HepG2 (cell line): ENCODE measurements around the gene ATP6V0A1. TPM values are rescaled to one million over a fixed set of nuclear protein-coding genes. Genes with fewer than 3 reads are reported as not detected.

Experiments used
- AGO1 ChIP-seq: fragments of 200-400 bp; formaldehyde crosslinking; IDR thresholded peaks from 2 replicates; pipeline ENCODE4 v1.6.1; 2017; ENCODE audit warnings: mild to moderate bottlenecking, low read depth, low read length, moderate library complexity; ENCODE audit not compliant: poor library complexity, severe bottlenecking
- ARID2 ChIP-seq: sonication (generic); formaldehyde crosslinking; IDR thresholded peaks from 2 replicates; pipeline ENCODE4 v1.8.1; 2022; ENCODE audit warnings: mild to moderate bottlenecking, missing genetic modification reagents, borderline replicate concordance
- GABPB1 ChIP-seq: IDR thresholded peaks from 2 replicates; pipeline ENCODE4 v1.6.1; 2016; ENCODE audit warnings: mild to moderate bottlenecking, missing genetic modification reagents, moderate library complexity, missing compliant biosample characterization
- GLI4 ChIP-seq: sonication (generic); formaldehyde crosslinking; IDR thresholded peaks from 2 replicates; pipeline ENCODE4 v1.5.1; 2020; ENCODE audit warnings: missing genetic modification reagents, mild to moderate bottlenecking, moderate library complexity, borderline replicate concordance
- KAT7 ChIP-seq: IDR thresholded peaks from 2 replicates; pipeline ENCODE4 v1.6.1; 2018; ENCODE audit warnings: borderline replicate concordance, missing compliant biosample characterization
- KLF13 ChIP-seq: sonication (generic); formaldehyde crosslinking; IDR thresholded peaks from 2 replicates; pipeline ENCODE4 v1.4.0; 2020; ENCODE audit warnings: mild to moderate bottlenecking, missing genetic modification reagents
- MAFF ChIP-seq: IDR thresholded peaks from 2 replicates; pipeline ENCODE4 v1.6.1; 2011; ENCODE audit warnings: low read depth, low read length, improper control_type of control experiment
- MEIS2 ChIP-seq: sonication (generic); formaldehyde crosslinking; IDR thresholded peaks from 2 replicates; pipeline ENCODE4 v1.9.0; 2021; ENCODE audit warnings: mild to moderate bottlenecking, missing genetic modification reagents
- NR2F1 ChIP-seq, 2 experiments: fragments of 450-650 bp in 1 of 2; formaldehyde crosslinking in 1 of 2; IDR thresholded peaks; 2 replicates each; pipeline versions ENCODE4 v1.5.0 to v1.6.1; 2016 to 2020; ENCODE audit warnings: mild to moderate bottlenecking in 1 of 2, missing compliant biosample characterization in 1 of 2, missing genetic modification reagents in 1 of 2, moderate library complexity in 1 of 2
- PITX1 ChIP-seq: sonication (generic); formaldehyde crosslinking; IDR thresholded peaks from 2 replicates; pipeline ENCODE4 v1.5.1; 2020; ENCODE audit warnings: mild to moderate bottlenecking, missing genetic modification reagents
- RAD21 ChIP-seq: fragments of 450-650 bp; formaldehyde crosslinking; IDR thresholded peaks from 2 replicates; pipeline ENCODE4 v1.5.0; 2020; ENCODE audit warnings: mild to moderate bottlenecking
- RNF2 ChIP-seq: fragments of 450-650 bp; conservative IDR thresholded peaks from 2 replicates; pipeline ENCODE4 v1.6.1; 2016; ENCODE audit warnings: low read depth
- SP1 ChIP-seq, 2 experiments: fragments of 450-650 bp in 1 of 2; sonication (generic) in 1 of 2; formaldehyde crosslinking in 1 of 2; IDR thresholded peaks; 2 replicates each; pipeline versions ENCODE4 v1.4.0 to v1.6.1; 2016 to 2020; ENCODE audit warnings: missing genetic modification reagents in 1 of 2
- TP53 ChIP-seq: sonication (generic); formaldehyde crosslinking; conservative IDR thresholded peaks from 2 replicates; pipeline ENCODE4 v1.4.0; 2020; ENCODE audit warnings: missing genetic modification reagents
- ZFYVE20 ChIP-seq: sonication (generic); formaldehyde crosslinking; IDR thresholded peaks from 2 replicates; pipeline ENCODE4 v1.8.0; 2023; ENCODE audit warnings: low read depth, mild to moderate bottlenecking, moderate library complexity, missing genetic modification reagents, borderline replicate concordance
- ZMYM3 ChIP-seq: sonication (generic); formaldehyde crosslinking; IDR thresholded peaks from 2 replicates; pipeline ENCODE4 v1.5.1; 2020; ENCODE audit warnings: mild to moderate bottlenecking, missing genetic modification reagents
- ZNF44 ChIP-seq: sonication (generic); formaldehyde crosslinking; IDR thresholded peaks from 2 replicates; pipeline ENCODE4 v1.5.1; 2020; ENCODE audit warnings: mild to moderate bottlenecking, missing genetic modification reagents
- ZNF570 ChIP-seq: sonication (generic); formaldehyde crosslinking; IDR thresholded peaks from 2 replicates; pipeline ENCODE4 v1.4.0; 2020; ENCODE audit warnings: mild to moderate bottlenecking, missing genetic modification reagents, borderline replicate concordance
- ZNF614 ChIP-seq: IDR thresholded peaks from 2 replicates; pipeline ENCODE4 v1.6.1; 2018; ENCODE audit warnings: missing biosample characterization, missing genetic modification reagents, inconsistent platforms, borderline replicate concordance
- ZNF619 ChIP-seq: sonication (generic); formaldehyde crosslinking; IDR thresholded peaks from 2 replicates; pipeline ENCODE4 v1.4.0; 2020; ENCODE audit warnings: mild to moderate bottlenecking, missing genetic modification reagents
- ZNF740 ChIP-seq: sonication (generic); formaldehyde crosslinking; IDR thresholded peaks from 2 replicates; pipeline ENCODE4 v1.4.0; 2020; ENCODE audit warnings: missing genetic modification reagents
- ZNF768 ChIP-seq: sonication (generic); formaldehyde crosslinking; IDR thresholded peaks from 2 replicates; pipeline ENCODE4 v1.4.0; 2020; ENCODE audit warnings: missing genetic modification reagents
- ZSCAN12 ChIP-seq: sonication (generic); formaldehyde crosslinking; IDR thresholded peaks from 2 replicates; pipeline ENCODE4 v1.9.0; 2021; ENCODE audit warnings: mild to moderate bottlenecking, missing genetic modification reagents
- polyA plus RNA-seq, 8 experiments: library from polyadenylated mRNA; depleted of rRNA in 3 of 8; stranded (reverse) in 7 of 8; unstranded in 1 of 8; fragments of >200 nt; fragmentation: Illumina TruSeq in 4 of 8; extraction: Trizol in 4 of 8; gene quantifications; 2 replicates each; pipeline versions ENCODE4 v1.2.1 to v1.2.3, GENCODE V29; 2011 to 2016; ENCODE audit warnings: low read depth in 4 of 8, missing spikeins in 1 of 8, mixed read lengths in 1 of 8; ENCODE audit not compliant: insufficient read depth in 1 of 8
- total RNA-seq, 5 experiments: library from RNA; depleted of rRNA; stranded (reverse); fragments of >200 nt; fragmentation: Illumina TruSeq; extraction: Trizol; gene quantifications; 2 replicates each; pipeline ENCODE4 v1.2.3, GENCODE V29; 2016; ENCODE audit warnings: low read depth in 1 of 5
- TF ChIP-seq, protein P1 (sequence below): sonication (generic); formaldehyde crosslinking; IDR thresholded peaks from 2 replicates; pipeline ENCODE4 v1.8.0; 2022; ENCODE audit warnings: missing genetic modification reagents, mild to moderate bottlenecking, borderline replicate concordance
- TF ChIP-seq, protein P2 (sequence below): sonication (generic); formaldehyde crosslinking; IDR thresholded peaks from 2 replicates; pipeline ENCODE4 v1.4.0; 2020; ENCODE audit warnings: mild to moderate bottlenecking, missing genetic modification reagents
- TF ChIP-seq, protein P3 (sequence below): IDR thresholded peaks from 2 replicates; pipeline ENCODE4 v1.6.1; 2016; ENCODE audit warnings: low read depth, borderline replicate concordance

The ATP6V0A1 gene
- total and polyA plus RNA-seq, 2 of the 13 experiments (the other 11 are each of a cell fraction or from before 2014, with no cell fraction given): 27.9 to 54.1 TPM

- TF ChIP-seq GABPB1: peak; percentile 98
- TF ChIP-seq, protein P1, sequence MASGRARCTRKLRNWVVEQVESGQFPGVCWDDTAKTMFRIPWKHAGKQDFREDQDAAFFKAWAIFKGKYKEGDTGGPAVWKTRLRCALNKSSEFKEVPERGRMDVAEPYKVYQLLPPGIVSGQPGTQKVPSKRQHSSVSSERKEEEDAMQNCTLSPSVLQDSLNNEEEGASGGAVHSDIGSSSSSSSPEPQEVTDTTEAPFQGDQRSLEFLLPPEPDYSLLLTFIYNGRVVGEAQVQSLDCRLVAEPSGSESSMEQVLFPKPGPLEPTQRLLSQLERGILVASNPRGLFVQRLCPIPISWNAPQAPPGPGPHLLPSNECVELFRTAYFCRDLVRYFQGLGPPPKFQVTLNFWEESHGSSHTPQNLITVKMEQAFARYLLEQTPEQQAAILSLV (CRISPR knock-in tag): peak; percentile 73
- TF ChIP-seq ZFYVE20 (CRISPR knock-in tag): no peak
- TF ChIP-seq AGO1: no peak
- TF ChIP-seq, protein P2, sequence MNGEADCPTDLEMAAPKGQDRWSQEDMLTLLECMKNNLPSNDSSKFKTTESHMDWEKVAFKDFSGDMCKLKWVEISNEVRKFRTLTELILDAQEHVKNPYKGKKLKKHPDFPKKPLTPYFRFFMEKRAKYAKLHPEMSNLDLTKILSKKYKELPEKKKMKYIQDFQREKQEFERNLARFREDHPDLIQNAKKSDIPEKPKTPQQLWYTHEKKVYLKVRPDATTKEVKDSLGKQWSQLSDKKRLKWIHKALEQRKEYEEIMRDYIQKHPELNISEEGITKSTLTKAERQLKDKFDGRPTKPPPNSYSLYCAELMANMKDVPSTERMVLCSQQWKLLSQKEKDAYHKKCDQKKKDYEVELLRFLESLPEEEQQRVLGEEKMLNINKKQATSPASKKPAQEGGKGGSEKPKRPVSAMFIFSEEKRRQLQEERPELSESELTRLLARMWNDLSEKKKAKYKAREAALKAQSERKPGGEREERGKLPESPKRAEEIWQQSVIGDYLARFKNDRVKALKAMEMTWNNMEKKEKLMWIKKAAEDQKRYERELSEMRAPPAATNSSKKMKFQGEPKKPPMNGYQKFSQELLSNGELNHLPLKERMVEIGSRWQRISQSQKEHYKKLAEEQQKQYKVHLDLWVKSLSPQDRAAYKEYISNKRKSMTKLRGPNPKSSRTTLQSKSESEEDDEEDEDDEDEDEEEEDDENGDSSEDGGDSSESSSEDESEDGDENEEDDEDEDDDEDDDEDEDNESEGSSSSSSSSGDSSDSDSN (CRISPR knock-in tag): peak; percentile 66
- TF ChIP-seq NR2F1 (CRISPR knock-in tag; IDR thresholded peaks at IDR 0.05): 0 out of 4 replicates have a peak, but pooled peaks of 1 of the 2 experiments have one; percentile 32
- 0 out of 2 replicates have a peak, but pooled peaks have one; percentile 28 for TF ChIP-seq ZNF570
- no peak for TF ChIP-seq GLI4
- TF ChIP-seq ARID2: peak; percentile 65; the same call in 1 of the 2 replicates
- TF ChIP-seq ZSCAN12: peak; percentile 64; the same call in 1 of the 2 replicates
- TF ChIP-seq ZNF740 (CRISPR knock-in tag): peak; percentile 54; the same call in 1 of the 2 replicates
- TF ChIP-seq ZNF768 (CRISPR knock-in tag): no peak
- peak; percentile 63; the same call in 1 of the 2 replicates for TF ChIP-seq KAT7
- TF ChIP-seq TP53: no peak; the same call in none of the 2 replicates
- no peak; the same call in 1 of the 2 replicates for TF ChIP-seq RAD21
- peak; percentile 93 for TF ChIP-seq SP1 (IDR thresholded peaks at IDR 0.05)
- peak; percentile 68 for TF ChIP-seq SP1 (CRISPR knock-in tag; IDR thresholded peaks at IDR 0.05)
- TF ChIP-seq, protein P3, sequence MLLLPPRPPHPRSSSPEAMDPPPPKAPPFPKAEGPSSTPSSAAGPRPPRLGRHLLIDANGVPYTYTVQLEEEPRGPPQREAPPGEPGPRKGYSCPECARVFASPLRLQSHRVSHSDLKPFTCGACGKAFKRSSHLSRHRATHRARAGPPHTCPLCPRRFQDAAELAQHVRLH (CRISPR knock-in tag): peak; percentile 90; the same call in 1 of the 2 replicates
- peak; percentile 94; the same call in 1 of the 2 replicates for TF ChIP-seq ZMYM3 (CRISPR knock-in tag)
- TF ChIP-seq ZNF614 (CRISPR knock-in tag): peak; percentile 60; the same call in 1 of the 2 replicates
- TF ChIP-seq PITX1: peak; percentile 70; the same call in 1 of the 2 replicates
- no peak for TF ChIP-seq RNF2
- no peak for TF ChIP-seq KLF13
- peak; percentile 23; the same call in 1 of the 2 replicates for TF ChIP-seq MAFF
- no peak for TF ChIP-seq MEIS2 (CRISPR knock-in tag)
- TF ChIP-seq ZNF619: peak; percentile 79; the same call in 1 of the 2 replicates
- no peak; the same call in 1 of the 2 replicates for TF ChIP-seq ZNF44 (CRISPR knock-in tag)
These were observed 103.3 kb downstream of the ATP6V0A1 start, which contains the start of gene COASY (continued) for GRCh38 chr17:42561897-42562387.
